HEK293T (cell line): ENCODE measurements around the gene GDPD5.

Experiments
- FOXM1 ChIP-seq: fragments of 450-650 bp; IDR thresholded peaks from 2 replicates; pipeline ENCODE4 v1.6.1; 2017; ENCODE audit warnings: mild to moderate bottlenecking, borderline replicate concordance
- SP1 ChIP-seq: fragments of 450-650 bp; IDR thresholded peaks from 2 replicates; pipeline ENCODE4 v1.6.1; 2017
- TARDBP ChIP-seq: fragments of 450-650 bp; IDR thresholded peaks from 2 replicates; pipeline ENCODE4 v1.6.1; 2016

DNA sequence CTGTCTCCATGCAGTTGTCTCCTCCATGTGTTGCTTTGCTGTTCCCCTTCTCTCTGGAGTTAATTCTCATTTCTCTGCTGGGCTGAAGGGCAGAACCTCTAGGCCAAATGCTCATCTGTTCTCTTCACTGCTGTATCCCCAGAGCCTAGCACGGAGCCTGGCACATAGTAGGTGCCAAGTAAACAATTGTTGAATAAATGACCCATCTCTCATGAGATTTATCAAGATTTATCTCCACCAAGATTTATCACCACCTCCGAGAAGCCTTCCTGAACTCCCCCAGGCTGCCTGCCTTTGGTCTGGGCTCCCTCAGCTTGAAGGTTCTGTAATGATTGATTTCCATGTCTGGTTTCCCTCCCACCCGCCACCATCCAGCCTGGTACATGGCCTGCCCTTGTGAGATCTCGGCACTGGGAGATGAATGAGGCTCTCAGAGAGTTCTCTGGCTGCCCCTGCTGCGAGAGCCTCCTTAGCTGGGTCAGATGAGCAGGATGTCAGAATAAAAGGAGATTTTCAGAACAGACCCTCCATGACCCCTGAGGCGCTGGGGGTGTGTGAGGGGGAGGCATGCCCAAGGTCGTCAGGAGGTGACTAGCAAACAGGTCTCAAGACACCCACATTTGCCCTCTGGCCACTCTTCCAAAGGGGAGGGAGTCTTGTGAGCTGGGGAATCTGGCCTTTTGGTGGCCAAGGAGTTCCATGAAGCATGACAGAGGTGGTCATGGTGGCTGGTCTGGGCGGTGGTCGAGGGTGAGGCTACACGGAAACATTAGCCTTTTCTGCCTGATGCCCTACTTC, 2.4 kb upstream of the GDPD5 start:
- TF ChIP-seq FOXM1 (no peak), TARDBP (no peak), SP1 (no peak)
